Caki2 (cell line): ENCODE measurements around the gene UNC5CL. TPM values are rescaled to one million over a fixed set of nuclear protein-coding genes. Genes with fewer than 3 reads are reported as not detected.
A peak's percentile ranks its signal among the peaks of the same experiment; 100 is the strongest.

ENCODE experiments used
- DNase-seq: peaks from one replicate; pipeline ENCODE4 v3.0.0-alpha.2; 2015; ENCODE audit warnings: low read depth
- in situ Hi-C: cut with HindIII; loops from 2 replicates; pipeline ENCODE4 v1.10.0; 2016; ENCODE audit warnings: low sequenced_read_pairs, low pct_unique_long_range_greater_than_20kb, mixed read lengths
- total RNA-seq: library from RNA; depleted of rRNA; stranded (reverse); fragments of >200 nt; shearing (Covaris generic); gene quantifications from 2 replicates; pipeline ENCODE4 v1.2.3, GENCODE V29; 2014; ENCODE audit warnings: low replicate concordance

The UNC5CL gene
- total RNA-seq, 1 experiment from 2014 or later = 4.4 TPM

- in situ Hi-C loops = no loop called here
Observed at GRCh38 chr6:41043151-41043550, 4.1 kb upstream of the UNC5CL start.

GRCh38 chr6:41042226-41043055 is 3.4 kb upstream of the UNC5CL start, which contains the start of gene TSPO2:
Gene TSPO2 (plus strand): TSS chr6:41042467. CDS start chr6:41042986, 519 bp downstream.
- no peak for DNase-seq
- in situ Hi-C loops = no loop called here

More at GRCh38 chr6:41043151-41043550, 4.1 kb upstream of the UNC5CL start:
- DNase-seq = no peak

GRCh38 chr6:41040940-41041536 is 2.0 kb upstream of the UNC5CL start:
- in situ Hi-C loops = no loop called here
- no peak for DNase-seq

GRCh38 chr6:41040101-41040939 is 1.3 kb upstream of the UNC5CL start:
- in situ Hi-C loops = no loop called here

GRCh38 chr6:41038205-41038604 is 816 bp downstream of the UNC5CL start:
- DNase-seq = no peak
- in situ Hi-C loops = no loop called here

More at GRCh38 chr6:41040101-41040939, 1.3 kb upstream of the UNC5CL start:
- DNase-seq = peak; percentile 95

- in situ Hi-C loops = no loop called here
- DNase-seq = no peak
Observed at GRCh38 chr6:41037107-41037900, 1.7 kb downstream of the UNC5CL start.

GRCh38 chr6:41036601-41037000 is 2.4 kb downstream of the UNC5CL start:
- in situ Hi-C loops = no loop called here
- peak; percentile 16 for DNase-seq

GRCh38 chr6:41036186-41036585 is 2.8 kb downstream of the UNC5CL start:
- in situ Hi-C loops = no loop called here
- DNase-seq = peak; percentile 13

- in situ Hi-C loops = no loop called here
- no peak for DNase-seq
Observed at GRCh38 chr6:41033776-41034175, 5.2 kb downstream of the UNC5CL start.

- in situ Hi-C loops = no loop called here
Observed at GRCh38 chr6:41032830-41033229, 6.2 kb downstream of the UNC5CL start.

GRCh38 chr6:41028561-41029412 is 10.2 kb downstream of the UNC5CL start:
- DNase-seq = no peak
- in situ Hi-C loops = no loop called here

More at GRCh38 chr6:41032830-41033229, 6.2 kb downstream of the UNC5CL start:
- DNase-seq = no peak

- DNase-seq = peak; percentile 85
- in situ Hi-C loops = no loop called here
Observed at GRCh38 chr6:41027799-41028560, 11.0 kb downstream of the UNC5CL start.

- peak; percentile 10 for DNase-seq
- in situ Hi-C loops = no loop called here
Observed at GRCh38 chr6:41027241-41027640, 11.8 kb downstream of the UNC5CL start.

GRCh38 chr6:41025966-41026530 is 13.0 kb downstream of the UNC5CL start:
- in situ Hi-C loops = no loop called here
- no peak for DNase-seq

GRCh38 chr6:41023114-41023513 is 15.9 kb downstream of the UNC5CL start:
- in situ Hi-C loops = no loop called here
- no peak for DNase-seq

- in situ Hi-C loops = no loop called here
- no peak for DNase-seq
Observed at GRCh38 chr6:41022294-41022693, 16.7 kb downstream of the UNC5CL start.
